HG02678 (cell line): ENCODE measurements around the gene HNRNPLL.
A peak's percentile ranks its signal among the peaks of the same experiment; 100 is the strongest.
"Not testable (repeated sequence)": the region's sequence is repeated elsewhere in the genome, so short reads cannot be mapped to it uniquely, and the experiment has no call there.

Experiments
- ATAC-seq: cut with Tn5 transposase; IDR thresholded peaks from one replicate; pipeline ENCODE4 v1.9.1; 2021; ENCODE audit warnings: mild to moderate bottlenecking, moderate library complexity; ENCODE audit not compliant: unreplicated experiment

HNRNPLL gene

GRCh38 chr2:38557217-38557616, 45.5 kb downstream of the HNRNPLL start:
- no peak for ATAC-seq

DNA sequence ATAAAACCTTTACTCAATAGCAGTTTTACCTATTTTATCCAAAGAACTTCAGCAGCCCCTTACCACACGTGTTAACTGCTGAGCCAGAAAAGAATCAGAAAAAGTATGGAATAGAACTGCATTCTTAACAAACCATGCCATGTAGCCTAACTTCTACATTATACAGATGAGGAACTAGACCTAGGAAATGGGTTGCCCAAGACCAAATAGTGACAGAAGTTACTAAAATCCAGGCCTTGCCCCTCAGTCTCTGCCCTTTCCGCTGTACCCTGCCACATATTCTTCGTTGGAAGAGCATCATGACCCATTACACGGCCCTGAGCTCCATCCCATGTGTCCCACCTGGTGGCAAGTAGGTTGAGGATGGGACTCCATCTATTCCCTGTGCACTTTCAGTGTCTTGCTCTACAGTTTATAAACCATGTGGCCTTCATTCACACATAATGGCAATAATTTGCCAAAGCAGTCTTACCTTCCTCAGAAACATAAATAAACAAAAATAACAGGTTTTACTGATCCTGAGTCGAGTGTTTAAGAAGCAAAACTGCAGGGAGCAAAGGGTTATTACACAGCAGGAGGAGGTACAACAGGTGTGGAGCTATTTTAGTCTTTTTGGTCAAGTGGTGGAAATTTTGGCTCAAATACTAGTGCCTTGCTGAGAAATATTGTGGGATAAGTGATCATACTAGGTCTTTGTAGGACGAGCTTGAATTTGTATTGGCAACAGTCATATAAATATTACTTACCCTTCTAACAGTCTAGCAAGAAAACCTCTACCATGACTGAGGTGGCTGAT, 46.5 kb downstream of the HNRNPLL start:
- no peak for ATAC-seq

DNA sequence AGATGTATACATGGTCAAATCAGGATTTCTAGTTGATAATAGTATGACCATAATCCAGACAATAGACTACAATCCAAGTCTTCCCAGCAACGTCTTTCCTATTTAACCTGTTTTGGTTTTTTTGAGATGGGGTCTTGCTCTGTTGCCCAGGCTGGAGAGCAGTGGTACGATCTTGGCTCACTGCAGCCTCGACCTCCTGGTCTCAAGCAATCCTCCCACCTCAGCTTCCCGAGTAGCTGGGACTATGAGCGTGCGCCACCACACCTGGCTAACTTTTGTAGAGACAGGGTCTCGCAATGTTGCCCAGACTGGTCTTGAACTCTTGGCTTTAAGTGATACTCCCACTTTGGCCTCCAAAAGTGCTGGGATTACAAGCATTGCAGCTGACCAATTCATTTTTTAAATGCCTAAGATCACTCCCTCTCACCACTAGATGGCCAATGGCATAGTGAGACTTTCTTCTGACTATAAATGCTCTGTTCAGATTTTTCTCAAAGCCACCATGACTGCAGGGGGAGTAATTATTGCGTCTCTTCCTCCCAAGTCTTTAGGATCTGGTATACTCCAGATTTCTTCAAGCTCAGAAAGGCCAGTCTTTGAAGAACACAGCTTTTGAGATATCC, 47.6 kb downstream of the HNRNPLL start:
- no peak for ATAC-seq

- ATAC-seq = no peak
Measured at GRCh38 chr2:38553554-38553953, 49.2 kb downstream of the HNRNPLL start.

DNA sequence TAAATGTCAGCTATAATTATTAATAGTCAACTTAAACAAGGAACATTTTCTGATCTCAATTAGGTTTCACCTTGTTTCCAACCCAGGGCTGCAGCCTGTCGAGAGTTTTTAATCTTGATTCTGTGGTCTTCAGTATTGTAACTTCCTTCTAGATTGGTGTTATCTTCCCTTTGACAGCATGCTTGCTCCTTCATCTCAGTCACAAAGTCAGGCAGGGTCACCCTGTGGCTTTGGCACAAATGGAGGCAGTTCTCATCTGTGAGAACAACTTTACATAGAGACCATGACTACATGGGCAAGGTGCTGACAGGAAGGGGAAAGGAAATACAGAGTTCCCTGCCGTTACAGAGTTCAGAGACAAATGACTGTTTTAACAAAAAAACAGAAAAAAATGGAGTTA, 50.5 kb downstream of the HNRNPLL start:
- ATAC-seq = no peak

DNA sequence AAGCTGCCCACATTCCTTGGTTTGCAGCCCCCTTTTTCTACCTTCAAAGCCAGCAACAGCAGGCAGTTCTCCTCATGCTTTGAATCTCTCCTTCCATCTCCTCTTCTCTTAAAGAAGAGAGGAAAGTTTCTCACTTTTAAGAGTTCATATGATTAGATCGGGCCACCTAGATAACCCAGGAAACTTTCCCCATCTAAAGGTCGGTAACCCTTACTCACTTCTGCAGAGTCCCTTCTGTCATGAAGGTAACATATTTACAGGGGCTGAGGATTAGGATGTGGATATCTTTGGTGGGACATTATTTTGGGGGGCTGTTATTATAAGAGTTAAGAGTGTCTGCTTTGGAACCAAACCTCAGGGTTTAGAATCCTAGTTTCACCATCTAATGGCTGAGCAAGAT, 51.0 kb downstream of the HNRNPLL start:
- no peak for ATAC-seq

DNA sequence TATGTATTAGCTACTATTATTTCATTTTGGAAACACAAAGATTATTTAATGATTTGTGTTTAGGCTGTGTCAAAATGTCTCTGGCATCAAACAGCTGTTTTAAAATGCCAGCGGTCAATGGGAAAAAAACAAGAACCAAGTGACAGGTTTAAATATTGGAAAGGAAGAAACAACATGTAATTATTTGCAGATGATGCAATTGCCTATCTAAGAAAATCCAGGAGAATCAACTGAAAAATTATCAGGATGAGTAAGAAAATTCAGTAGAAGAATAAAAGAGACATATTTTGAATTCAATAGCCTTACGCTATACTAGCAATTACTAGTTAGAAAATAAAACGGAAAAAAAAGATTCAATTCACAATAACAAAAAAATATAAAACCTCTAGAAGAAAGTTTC, 51.6 kb downstream of the HNRNPLL start:
- no peak for ATAC-seq

DNA sequence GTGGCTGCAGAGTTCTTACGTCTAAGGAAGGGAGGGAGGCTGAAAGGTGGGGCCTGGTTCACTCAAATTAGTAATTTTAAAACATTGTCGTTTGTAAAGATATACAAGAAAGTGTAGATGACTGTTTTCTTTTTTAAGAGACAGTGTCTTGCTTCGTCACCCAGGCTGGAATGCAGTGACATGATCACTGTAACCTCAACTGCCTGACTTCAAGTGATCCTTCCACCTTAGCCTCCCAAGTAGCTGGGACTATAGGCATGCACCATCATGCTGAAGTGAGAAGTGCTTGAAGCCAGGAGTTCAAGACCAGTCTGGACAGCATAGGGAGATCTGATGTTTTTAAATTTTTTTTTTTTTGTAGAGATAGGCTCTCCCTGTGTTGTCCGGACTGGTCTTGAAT, 52.9 kb downstream of the HNRNPLL start:
- no peak for ATAC-seq

GRCh38 chr2:38549071-38549704, 53.5 kb downstream of the HNRNPLL start:
- no peak for ATAC-seq

GRCh38 chr2:38547791-38548190, 54.9 kb downstream of the HNRNPLL start:
- ATAC-seq = no peak

DNA sequence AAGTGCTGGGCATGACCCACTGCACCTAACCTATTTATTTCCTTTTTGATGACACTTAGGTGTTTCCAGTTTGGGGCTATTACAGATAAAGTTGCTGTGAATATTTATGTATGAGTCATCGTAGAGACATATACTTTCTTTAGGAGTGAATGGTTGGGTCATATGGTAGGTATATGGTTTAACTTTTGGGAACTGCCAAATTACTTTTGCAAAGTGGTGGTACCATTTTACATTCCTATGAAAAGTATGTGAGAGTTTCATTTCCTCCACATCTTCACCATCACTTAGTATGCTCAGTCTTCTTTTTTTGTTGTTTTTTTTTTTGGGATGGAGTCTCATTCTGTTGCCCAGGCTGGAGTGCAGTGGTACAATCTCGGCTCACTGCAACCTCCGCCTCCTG, 56.1 kb downstream of the HNRNPLL start:
- no peak for ATAC-seq

GRCh38 chr2:38546064-38546463, 56.7 kb downstream of the HNRNPLL start:
- ATAC-seq = no peak

GRCh38 chr2:38542248-38542631, 60.5 kb downstream of the HNRNPLL start:
- not testable (repeated sequence) for ATAC-seq

GRCh38 chr2:38540580-38541286, 62.0 kb downstream of the HNRNPLL start:
- no peak for ATAC-seq

DNA sequence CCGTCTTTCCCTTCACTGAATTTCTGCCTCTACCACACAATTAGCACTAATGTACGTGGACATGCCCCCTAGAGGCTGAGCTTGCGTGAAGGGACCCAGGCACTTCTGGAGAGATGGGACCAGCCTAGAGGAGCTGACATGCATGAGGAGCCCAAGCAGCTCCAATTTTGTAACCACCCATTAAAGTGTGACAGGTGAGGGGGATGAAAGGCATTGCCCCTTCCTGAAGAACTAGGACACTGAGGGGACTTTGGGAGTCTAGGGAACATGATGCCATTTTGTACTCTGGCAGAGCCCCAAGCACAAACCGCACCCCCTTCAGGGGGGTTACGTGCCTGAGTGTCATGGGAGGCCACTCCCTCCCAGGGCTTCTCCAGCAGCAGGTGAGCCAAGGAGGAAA, 63.6 kb downstream of the HNRNPLL start:
- no peak for ATAC-seq

DNA sequence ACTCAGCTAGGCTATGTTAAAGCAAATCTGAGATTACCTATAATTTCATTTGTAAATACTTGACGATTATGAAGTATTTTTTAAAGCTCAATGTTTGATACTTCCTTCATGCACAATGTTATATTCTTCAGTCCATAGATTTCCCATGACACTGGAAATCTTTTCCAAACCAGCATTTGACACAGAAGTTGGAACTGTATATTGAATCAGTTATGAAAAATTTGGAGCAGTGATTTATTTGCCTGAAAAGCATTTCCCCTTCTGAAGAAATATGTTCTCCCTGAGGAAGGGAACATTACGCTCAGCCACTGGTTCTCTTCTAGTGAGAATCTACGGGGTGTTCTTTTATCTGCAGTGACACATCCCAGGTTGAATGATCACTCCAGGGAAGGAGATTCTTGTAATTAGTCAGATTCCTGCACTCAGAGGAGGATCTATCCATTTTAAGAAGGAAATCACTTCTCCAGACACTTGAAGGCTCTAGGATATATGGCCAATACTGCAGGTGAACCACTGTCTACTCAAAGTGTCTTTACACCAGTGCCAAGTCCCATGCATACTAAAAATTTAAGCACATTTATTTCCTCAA, 64.7 kb downstream of the HNRNPLL start:
- ATAC-seq = no peak

DNA sequence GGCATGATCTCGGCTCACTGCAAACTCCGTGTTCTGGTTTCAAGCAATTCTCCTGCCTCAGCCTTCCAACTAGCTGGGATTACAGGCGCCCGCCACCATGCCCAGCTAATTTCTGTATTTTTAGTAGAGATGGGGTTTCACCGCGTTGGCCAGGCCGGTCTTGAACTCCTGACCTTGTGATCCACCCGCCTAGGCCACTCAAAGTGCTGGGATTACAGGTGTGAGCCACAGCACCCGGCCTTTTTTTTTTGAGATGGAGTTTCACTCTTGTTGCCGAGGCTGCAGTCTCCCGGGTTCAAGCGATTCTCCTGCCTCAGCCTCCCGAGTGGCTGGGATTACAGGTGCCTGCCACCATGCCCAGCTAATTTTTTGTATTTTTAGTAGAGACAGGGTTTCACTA, 65.4 kb downstream of the HNRNPLL start:
- ATAC-seq = not testable (repeated sequence)

GRCh38 chr2:38535744-38536506, 66.8 kb downstream of the HNRNPLL start:
- ATAC-seq = peak; percentile 55

- ATAC-seq = no peak
Measured at GRCh38 chr2:38535404-38535743, 67.4 kb downstream of the HNRNPLL start.

DNA sequence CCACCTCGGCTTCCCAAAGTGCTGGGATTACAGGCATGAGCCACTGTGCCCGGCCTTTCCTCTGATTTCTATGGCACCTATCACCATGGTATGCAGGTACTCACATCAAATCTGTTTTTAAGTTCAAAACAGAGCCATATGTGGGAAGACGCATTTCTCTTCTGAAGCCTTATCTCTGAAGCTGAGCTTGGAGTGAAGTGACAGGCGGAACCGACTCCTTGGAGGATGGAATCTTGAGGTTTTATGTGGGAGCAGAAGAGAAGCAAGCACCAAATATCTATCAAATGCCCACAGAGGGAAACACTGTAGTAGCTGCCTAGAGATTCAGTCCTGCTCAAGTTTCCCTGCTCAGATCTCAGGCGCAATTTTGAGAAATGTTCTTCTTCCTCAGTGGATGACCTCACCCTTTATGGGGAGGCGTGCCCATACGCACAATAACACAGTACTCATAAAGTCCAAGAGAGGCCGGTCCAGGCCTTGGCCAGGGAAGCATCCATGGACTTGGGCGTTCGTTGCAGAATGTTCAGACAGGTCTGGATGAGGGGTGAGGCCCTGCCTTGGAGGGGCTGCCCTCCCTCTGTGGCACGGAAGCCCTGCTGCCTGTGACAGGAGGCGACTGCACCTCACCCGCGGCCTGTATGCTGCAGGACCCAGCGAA, 67.9 kb downstream of the HNRNPLL start:
- ATAC-seq = no peak
